HG02610 (cell line): ENCODE results near the gene TTC22.
A peak's percentile ranks its signal among the peaks of the same experiment; 100 is the strongest.

Experiments used
- ATAC-seq: cut with Tn5 transposase; IDR thresholded peaks from one replicate; pipeline ENCODE4 v1.9.1; 2021; ENCODE audit warnings: mild to moderate bottlenecking, moderate library complexity; ENCODE audit not compliant: unreplicated experiment

The TTC22 gene

GRCh38 chr1:54808443-54809207 is 7.5 kb upstream of the TTC22 start:
- ATAC-seq = no peak

GRCh38 chr1:54807756-54808155 is 6.6 kb upstream of the TTC22 start:
- no peak for ATAC-seq

GRCh38 chr1:54806931-54807611 is 5.9 kb upstream of the TTC22 start:
- no peak for ATAC-seq

DNA sequence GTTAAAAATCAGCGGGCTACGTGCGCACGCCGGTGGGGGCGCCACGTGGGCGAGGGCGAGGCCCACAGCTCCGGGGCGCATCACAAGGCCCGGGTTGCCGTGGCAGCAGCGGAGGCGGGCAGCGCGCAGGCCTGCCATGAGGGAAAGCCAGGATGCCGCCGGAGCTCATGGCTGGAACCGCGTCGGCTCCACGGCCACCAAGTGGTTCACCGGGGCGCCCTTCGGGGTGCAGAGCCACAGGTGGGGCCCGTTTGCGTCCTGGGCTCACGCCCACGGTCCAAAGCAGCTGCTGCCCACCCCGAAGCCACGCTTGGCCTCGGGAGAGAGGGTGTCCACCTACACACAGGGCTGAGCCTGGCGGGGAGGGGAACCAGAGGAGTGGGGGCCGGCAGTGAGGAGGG is 4.9 kb upstream of the TTC22 start:
- no peak for ATAC-seq

GRCh38 chr1:54805466-54805865 is 4.3 kb upstream of the TTC22 start:
- ATAC-seq = no peak

DNA sequence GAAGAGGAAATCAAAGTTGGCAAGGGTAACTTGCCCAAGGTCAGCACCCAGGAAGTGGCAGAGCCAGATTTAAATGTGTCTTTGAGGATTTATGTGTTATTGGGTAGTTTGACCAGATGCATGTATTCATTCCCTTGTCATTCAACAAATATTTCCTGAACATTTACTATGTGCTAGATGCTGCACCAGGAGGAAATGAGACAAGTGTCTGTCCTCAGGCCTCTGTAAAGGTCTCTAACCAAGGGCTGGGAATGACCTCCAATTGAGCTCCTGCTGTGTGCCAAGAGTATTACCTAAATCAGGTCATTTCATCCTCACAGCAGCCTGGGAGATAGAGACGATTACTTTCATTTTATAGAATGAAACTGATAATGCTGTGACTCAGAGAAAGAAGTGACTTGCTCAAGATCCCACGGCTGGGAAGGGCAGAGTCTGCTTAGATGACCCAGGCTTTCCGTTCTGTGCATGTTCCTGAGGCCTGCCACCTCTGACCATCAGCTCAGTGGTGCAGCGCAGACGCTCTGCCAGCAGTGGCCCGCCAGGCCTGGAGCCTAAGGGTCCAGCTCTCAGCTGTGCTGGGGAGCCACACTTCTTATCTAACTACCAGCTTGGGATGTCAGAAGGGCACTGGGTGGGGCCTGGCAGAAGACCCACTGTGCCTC is 3.5 kb upstream of the TTC22 start:
- ATAC-seq = peak; percentile 50

DNA sequence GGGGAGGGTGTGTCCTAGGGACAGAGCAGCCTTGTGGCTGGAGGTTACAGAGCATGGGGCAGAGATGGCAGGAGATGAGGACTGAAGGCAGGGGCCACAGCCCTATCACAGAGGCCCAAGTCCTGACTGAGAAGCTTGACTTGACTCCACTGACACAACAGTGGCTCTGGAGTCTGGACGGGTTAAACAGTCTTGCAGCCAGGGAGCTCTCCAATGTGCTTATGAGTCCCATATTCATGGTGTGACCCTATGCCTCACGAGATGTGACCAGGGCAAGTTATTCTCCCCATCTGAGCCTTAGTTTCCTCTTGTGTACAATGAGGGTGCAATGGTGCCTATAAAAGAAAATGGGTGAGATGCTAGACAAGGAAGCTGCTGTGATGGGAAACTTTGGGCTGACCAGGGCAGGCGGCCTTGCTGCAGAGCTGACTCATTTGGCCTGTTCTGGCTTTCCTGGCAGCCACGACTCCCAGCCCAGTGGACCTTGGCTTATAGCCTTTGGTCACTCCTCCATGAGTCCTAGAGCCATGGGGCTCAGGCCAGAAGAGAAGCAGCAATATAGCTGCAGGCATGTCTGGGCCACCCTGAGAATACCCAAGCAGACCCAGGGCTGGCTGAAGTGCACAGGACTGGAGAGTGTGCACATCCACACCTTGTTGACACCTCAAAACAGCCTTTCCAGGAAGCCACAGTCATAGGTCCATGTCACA is 2.8 kb upstream of the TTC22 start:
- no peak for ATAC-seq

- no peak for ATAC-seq
These were observed 853 bp downstream of the TTC22 start for GRCh38 chr1:54800041-54800898.

DNA sequence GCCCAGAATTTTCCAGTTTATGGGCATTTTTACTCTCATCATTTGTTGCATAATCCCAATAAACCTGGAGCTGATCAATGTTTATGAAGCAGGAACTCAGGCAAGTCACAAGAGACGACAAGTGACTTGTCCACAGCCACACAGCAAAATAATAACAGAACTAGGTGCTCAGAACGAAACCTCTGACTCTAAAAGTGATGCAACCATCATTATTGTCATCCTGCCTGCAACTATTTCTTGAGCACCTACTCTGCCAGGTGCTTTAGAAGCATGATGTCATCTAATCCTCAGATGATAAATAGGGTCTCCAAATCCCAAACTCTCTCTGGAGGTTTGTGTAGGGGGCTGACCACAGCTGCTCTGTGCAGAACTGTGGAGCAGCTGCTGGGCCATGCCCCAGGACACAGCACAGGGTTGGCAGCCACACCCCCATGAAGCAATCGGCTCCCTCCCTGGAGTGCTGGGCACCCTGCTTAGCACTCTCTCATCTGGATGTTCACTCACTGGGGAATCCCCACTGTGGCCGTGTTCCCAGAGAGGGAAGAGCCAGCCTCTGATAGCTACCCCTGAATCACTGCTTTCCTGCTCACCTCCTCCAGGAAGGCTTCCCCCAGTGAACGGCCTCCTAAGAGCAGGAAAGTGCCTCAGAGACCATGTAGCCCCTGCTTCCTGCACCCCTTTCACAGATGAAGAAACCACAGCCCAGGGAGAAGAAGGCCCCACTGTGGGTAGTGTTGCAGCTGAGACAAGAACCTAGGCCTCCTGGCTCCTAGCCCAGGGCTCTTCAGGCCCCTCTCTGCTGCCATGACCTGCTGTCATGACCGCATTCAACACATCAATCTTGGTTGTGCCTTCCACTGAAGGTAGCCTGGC is 2.1 kb downstream of the TTC22 start:
- peak; percentile 71 for ATAC-seq

GRCh38 chr1:54798206-54798605 is 2.9 kb downstream of the TTC22 start:
- no peak for ATAC-seq

- ATAC-seq = no peak
These were observed 4.2 kb downstream of the TTC22 start for GRCh38 chr1:54796902-54797301.

GRCh38 chr1:54795841-54796468 is 5.2 kb downstream of the TTC22 start:
- ATAC-seq = no peak

- no peak for ATAC-seq
These were observed 5.8 kb downstream of the TTC22 start for GRCh38 chr1:54795356-54795665.

DNA sequence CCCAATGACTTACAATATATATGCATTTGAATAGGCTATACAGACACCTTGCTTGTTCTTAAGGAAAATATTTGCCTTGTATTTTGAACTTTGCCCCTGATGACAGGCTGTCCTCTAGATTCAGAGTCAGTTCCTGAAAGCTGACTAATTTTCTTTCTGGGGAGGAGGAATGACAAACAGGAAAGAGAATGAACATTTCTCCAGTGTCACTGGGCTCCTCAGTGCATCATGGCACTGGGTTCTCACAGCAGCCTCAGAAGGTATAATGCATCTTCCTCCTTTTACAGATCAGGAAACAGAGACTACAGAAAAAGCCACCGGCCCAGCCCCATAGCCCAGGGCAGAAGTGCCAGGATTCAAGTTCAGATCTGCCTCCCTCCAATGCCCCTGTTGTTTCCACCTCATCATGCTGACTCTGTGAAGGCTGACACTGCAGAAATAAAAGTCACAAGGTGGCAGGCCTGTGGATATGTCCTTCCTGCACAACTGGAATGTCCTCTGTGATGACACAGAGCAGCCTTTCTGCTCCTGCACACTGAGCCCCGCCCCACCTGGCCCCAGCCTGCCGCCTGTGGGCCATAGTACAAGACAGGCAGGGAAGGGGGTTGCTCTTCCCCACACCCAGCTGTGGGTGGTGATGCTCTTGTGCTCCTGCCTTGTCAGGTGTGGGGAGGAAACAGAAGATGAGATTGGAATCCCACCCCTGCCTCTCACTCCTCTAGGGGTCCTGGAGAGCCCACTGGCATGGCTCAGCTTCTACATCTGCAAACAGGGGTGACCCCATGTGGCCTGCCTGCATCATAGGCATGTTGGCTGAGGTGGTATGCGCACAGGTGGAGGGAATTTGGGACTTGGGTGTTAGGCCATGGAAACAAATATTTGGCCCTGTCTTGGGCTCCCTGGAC is 6.4 kb downstream of the TTC22 start:
- no peak for ATAC-seq

- ATAC-seq = no peak
These were observed 8.3 kb downstream of the TTC22 start for GRCh38 chr1:54792686-54793282.

DNA sequence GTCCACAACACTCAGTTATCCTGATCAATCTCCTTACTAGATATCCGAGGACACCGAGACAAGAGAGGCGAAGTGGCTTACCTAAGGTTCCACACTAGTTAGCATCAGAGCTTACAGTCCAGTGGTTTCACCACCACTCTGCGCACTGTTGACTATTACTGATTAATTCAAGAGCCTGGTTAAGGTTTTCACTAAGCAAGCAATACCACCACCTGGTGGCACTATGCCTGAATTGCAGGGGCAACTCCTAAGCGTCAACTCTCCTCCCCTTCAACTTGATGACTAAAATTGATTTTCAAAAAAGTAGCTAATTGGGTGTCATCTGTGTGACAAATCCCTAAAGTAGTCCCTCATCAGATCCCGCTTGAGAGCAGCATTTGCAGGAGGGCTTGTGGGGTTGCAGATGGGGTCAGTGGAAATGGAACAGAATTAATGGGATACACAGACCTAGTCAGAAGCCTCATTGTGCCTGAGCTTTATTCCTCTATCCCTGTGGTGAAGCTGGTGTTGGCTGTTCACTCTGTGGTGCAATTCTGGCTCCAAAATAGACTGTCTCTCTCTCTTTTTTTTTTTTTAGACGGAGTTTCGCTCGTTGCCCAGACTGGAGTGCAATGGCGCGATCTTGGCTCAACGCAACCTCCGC is 9.1 kb downstream of the TTC22 start:
- no peak for ATAC-seq

GRCh38 chr1:54788459-54788858 is 12.7 kb downstream of the TTC22 start:
- ATAC-seq = no peak
